ENCODE measurements around the gene SNCG.

Gene SNCG

GRCh38 chr10:86960863-86961434 lies 2.5 kb downstream of the SNCG start:
- no peak for DNase-seq (ENCODE audit: low spot score)

- no peak for DNase-seq (ENCODE audit: low spot score)
Observed at GRCh38 chr10:86961481-86962091, 3.2 kb downstream of the SNCG start.

- DNase-seq (ENCODE audit: low spot score) = no peak
Observed at GRCh38 chr10:86962136-86962980, 4.0 kb downstream of the SNCG start.

- DNase-seq (ENCODE audit: low spot score) = no peak
Observed at GRCh38 chr10:86962981-86963310, 4.5 kb downstream of the SNCG start.

DNA sequence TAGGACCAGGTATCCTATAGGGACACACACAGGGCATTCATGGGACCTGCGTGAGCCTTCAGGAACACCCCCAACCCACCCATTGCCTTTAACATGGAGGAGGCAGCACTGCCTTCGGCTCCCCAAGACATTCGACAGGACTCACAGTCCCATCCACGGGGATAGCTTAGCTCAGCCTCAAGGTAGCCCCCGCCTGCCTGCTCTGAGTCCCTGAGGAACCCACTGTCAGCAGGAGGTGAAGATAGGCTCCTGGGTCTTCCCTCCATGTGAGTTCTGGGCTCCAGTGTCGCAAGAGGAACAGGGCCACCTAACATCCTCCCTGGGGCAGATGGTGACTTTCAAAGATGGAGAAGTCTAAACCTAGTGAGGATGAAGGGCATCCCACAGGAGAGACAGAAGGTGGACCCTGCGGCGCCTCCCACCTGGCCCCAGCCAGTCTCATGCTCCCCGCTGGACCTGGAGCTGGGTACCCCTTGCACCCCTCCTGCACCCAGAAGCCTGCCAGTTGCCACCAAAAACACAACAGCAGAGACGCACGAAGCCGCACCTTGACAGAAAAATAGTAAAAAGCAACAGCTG lies 5.0 kb downstream of the SNCG start:
- no peak for DNase-seq (ENCODE audit: low spot score)

DNA sequence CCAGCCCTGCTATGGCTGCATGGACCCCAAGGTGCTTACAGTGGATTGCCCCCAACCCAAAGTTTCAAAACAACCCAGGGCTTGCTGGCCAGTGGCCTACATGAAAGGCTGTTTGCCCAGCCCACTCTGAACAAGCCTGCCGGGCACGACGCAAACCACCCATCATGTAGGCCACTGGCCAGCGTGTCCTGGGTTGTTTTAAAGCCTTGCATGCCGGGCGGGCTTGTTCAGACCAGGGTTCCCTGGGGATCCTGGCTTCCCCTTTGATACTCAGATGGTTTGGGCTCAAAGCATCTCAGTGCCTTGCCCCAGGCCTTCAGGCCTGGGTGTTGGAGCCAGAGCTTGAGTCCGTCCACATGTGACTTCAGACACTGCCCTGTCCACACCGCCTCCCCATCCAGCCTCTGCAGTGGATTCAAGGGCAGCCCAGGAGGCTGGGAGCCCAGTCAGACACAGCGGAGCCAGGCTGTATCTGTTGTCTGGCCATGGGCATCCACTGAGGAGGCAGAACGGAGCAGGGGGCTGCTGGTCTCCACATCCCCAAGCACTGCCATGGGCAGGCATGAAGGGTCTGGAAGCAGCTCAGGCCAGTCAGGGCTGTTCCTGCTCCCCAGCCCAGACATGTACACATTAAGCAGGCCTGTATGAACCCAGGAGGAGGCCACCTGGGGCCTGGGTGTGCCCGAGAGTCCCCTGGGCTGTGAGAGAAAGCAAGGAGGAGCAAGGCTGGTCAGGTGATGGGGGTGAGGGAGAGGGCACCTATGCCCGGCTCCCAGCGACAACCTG lies 5.9 kb downstream of the SNCG start:
- DNase-seq (ENCODE audit: low spot score) = peak; percentile 1

GRCh38 chr10:86964847-86965190 lies 6.4 kb downstream of the SNCG start:
- no peak for DNase-seq (ENCODE audit: low spot score)

DNA sequence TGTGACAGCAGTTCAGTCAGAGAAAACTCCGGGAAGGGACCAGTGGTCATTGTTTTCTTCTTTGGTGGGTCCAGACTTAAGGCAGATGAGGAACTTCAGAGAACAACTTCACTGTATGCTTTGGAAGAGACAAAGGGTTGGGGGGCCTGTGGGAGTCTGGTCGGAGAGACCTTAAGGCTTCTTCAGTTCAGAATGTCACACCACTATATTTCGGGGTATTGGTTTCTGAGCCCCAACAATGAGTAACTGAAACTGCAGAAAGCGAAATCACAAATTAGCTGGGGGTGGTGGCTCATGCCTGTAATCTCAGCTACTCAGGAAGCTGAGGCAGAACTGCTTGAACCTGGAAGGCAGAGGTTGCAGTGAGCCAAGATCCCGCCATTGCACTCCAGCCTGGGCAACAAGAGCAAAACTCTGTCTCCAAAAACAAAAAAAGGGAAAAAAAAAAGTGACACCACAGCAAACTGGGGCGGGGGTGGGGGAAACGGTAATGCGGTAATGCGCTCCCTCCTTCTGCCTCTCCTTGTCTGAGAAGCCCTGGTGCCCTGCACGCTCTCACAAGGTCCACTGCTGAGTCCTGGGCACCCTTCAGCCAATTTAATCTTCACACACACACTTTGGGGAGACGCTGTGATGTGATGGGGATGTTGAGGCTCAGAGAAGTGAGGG lies 7.7 kb downstream of the SNCG start:
- no peak for DNase-seq (ENCODE audit: low spot score)

- no peak for DNase-seq (ENCODE audit: low spot score)
Observed at GRCh38 chr10:86967481-86967941, 9.1 kb downstream of the SNCG start.

GRCh38 chr10:86968271-86968993 lies 10.0 kb downstream of the SNCG start, which contains the start of gene ADIRF:
Gene ADIRF (plus strand): TSS chr10:86968482. CDS start chr10:86968545, 63 bp downstream.
- peak; percentile 1 for DNase-seq (ENCODE audit: low spot score)

DNA sequence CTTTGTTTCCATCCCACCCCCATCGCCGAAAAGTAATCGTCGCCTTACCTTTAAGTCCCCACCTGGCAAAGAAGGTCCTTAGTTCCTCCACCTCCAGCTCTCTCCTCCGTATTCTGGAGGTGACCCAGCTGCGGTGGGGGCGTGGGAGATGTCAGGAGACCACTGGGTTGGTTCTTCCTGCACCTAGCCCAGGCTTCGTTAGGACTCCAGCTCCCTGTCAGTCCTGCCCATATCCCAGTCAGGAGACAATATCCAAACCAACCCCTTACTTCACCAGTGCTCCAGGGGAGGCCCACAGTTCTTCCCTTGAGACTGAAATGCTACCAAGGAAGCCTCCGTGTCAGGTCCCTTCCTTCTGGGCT lies 10.6 kb downstream of the SNCG start:
- peak; percentile 4 for DNase-seq (ENCODE audit: low spot score)

GRCh38 chr10:86969421-86970041 lies 11.1 kb downstream of the SNCG start:
- peak; percentile 2 for DNase-seq (ENCODE audit: low spot score)

- peak; percentile 7 for DNase-seq (ENCODE audit: low spot score)
Observed at GRCh38 chr10:86970162-86970981, 12.0 kb downstream of the SNCG start.

DNA sequence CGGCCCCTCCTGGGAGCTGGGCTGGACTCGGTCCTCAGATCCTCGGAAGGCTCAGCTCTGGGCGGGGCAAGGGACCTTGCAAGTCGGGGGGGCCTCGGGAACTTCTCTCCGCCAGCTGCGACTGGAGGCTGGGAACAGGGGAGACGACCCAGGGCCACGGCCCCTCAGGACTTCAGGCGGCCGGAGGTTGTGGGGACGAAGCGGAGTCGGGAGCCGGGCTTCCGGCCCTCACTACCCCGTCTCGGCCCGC lies 12.5 kb downstream of the SNCG start:
- DNase-seq (ENCODE audit: low spot score) = no peak

DNA sequence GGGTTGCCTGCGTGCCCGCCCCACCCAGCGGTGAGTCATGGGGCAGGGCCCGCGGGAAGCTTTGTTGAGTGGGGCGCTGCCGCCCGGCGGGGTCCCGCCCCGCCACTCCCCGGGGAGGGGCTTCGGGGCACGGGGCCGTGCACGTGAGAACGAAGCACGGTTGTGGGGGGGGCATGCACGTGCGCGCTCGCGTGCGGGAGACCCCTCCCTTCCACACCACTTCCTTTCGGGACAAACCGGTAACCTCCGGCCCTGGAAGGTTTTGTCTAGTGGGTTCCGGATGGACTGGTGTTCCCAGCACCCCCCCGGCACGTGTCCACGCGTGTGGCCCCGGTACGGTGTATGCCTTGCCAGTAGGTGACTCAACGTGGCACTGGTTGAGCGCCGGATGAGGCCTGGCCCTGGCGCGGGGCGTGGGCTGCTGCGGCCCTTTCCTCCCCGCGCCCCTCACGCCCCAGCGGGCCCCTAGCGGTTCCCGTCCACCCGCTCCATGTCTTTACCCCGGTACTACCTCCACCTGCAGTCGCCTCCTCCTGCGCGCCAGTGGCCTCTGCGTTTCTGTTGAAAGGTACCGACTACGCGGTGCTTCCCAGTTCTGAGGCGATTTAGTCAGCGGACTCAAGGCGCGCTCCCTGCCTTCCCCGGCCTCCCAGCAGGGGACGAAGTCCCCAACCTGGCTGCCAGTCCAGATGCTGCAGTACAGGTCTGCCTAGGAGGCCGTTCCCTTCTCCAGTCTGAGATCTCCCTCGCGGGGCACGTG lies 13.0 kb downstream of the SNCG start:
- peak; percentile 76 for DNase-seq (ENCODE audit: low spot score)

DNA sequence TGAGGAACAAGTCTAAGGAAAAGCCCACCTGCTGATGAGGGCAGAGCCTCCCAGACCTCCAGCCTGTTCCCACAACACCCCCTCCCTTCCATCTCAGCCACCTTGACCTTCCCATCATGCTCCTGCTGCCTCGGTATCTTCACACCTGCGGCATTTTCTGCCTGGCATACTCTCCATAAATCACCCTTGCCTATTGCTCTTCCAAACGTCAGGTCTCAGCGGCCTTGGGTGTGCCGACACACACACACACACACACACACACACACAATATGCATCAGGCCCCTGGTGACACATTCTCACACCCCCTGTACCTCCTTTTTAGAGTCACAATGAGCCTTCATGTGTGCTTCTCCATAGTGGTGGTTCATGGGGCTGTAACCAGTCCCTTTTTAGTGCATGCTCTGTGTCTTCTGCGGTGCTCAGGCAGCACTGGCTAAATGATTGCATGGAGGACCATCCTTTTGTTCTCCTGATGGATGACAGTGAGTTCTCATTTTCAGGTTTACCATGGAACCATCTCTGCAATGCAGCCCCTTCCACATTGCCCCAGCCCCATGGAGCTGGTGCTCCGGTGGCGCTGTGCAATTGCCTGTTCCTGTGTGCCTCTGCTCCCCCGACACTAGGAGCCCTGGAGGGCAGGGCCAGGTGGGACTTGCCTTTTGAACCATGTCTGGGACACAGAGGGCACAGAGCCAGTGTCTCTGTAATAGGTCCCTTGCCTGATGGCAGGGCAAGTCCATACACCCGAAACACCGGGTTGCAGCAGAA lies 14.4 kb downstream of the SNCG start:
- no peak for DNase-seq (ENCODE audit: low spot score)

DNA sequence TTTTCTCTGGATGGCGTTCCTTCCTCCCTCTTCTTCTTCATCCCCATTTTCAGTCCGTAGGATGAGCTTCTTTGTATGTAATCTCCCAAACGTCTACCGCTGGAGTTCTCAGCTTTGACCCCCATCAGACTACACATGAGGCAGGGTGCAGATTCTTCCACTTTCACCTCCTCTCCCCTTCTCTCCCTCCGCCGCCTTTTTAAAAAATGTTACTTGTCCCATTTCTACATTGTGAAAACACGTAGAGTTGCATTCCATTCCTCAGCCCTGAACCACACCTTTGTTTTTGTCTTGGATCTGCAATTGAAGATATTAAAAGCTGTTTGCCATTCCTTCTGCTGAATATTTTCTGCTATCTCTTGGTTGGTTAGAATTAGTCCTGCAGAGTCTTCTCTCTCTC lies 16.1 kb downstream of the SNCG start:
- no peak for DNase-seq (ENCODE audit: low spot score)

GRCh38 chr10:86976362-86977056 lies 18.1 kb downstream of the SNCG start:
- no peak for DNase-seq (ENCODE audit: low spot score)
